Measurements from ENCODE around the gene ZSCAN26. TPM values are rescaled to one million over a fixed set of nuclear protein-coding genes. Genes with fewer than 3 reads are reported as not detected.
A peak's percentile ranks its signal among the peaks of the same experiment; 100 is the strongest.

Gene ZSCAN26
- total and polyA plus RNA-seq, 7 donors, result 4.2 to 12.9 (median 7.4) TPM

GRCh38 chr6:28245206-28245941 lies 21.6 kb upstream of the ZSCAN26 start:
- H3K4me1 ChIP-seq, result no peaks in the 10 kb centered on the region
- H3K4me3 ChIP-seq, result no peak overlapping the region
- H3K27ac ChIP-seq, result no peak overlapping the region
- no peak for DNase-seq
- H3K9me3 ChIP-seq, result no peaks in the 10 kb centered on the region
- intact Hi-C loops (cut with DNase I), result no loop called here
- no peak for TF ChIP-seq CTCF (IDR thresholded peaks at IDR 0.05)
- H3K27me3 ChIP-seq (ENCODE audit: insufficient read depth in 3 of 3, low read length in 2 of 3), result no peaks in the 10 kb centered on the region
- H3K36me3 ChIP-seq (ENCODE audit: insufficient read depth in 1 of 2, low read depth in 1 of 2), result peaks cover 8 to 70% of the 10 kb centered on the region in 2 donors
- ATAC-seq, result no peak
- WGBS, 3 donors, result 87 to 92% (median 92%) methylated on average over 6 of the region's 6 CpGs

GRCh38 chr6:28248916-28249315 lies 18.0 kb upstream of the ZSCAN26 start:
- ATAC-seq, result no peak
- H3K4me1 ChIP-seq, result peaks cover 7% of the 10 kb centered on the region
- 21 to 52% (median 26%) methylated on average over 1 of the region's 1 CpG for WGBS, 3 donors
- H3K9me3 ChIP-seq, result no peaks in the 10 kb centered on the region
- intact Hi-C loops (cut with DNase I), result no loop called here
- H3K4me3 ChIP-seq, result no peak overlapping the region
- no peaks in the 10 kb centered on the region for H3K27me3 ChIP-seq (ENCODE audit: insufficient read depth in 3 of 3, low read length in 2 of 3)
- no peak for DNase-seq
- peaks cover 8 to 59% of the 10 kb centered on the region in 2 donors for H3K36me3 ChIP-seq (ENCODE audit: insufficient read depth in 1 of 2, low read depth in 1 of 2)
- H3K27ac ChIP-seq, result no peak overlapping the region
- TF ChIP-seq CTCF (IDR thresholded peaks at IDR 0.05), result no peak

GRCh38 chr6:28250747-28251146 lies 16.2 kb upstream of the ZSCAN26 start:
- Histone ChIP-seq H3K4me1 (peaks cover 7% of the 10 kb centered on the region), H3K36me3 (ENCODE audit: insufficient read depth in 1 of 2, low read depth in 1 of 2) (peaks cover 8 to 40% of the 10 kb centered on the region in 2 donors), H3K27ac (no peak overlapping the region), H3K4me3 (peak overlapping the region; percentile 80), H3K9me3 (no peaks in the 10 kb centered on the region), H3K27me3 (ENCODE audit: insufficient read depth in 3 of 3, low read length in 2 of 3) (no peaks in the 10 kb centered on the region)
- DNase-seq (no peak), ATAC-seq (no peak)
- no peak for TF ChIP-seq CTCF (IDR thresholded peaks at IDR 0.05)
- intact Hi-C loops (cut with DNase I), result loop anchor here (2.0 to 5.0 kb wide), 4 partner anchors 24 to 113 kb away; no protein-coding TSS in a partner anchor
- 73 to 83% (median 74%) methylated on average over 2 of the region's 2 CpGs for WGBS, 3 donors

- DNase-seq, result no peak
- no peaks in the 10 kb centered on the region for H3K27me3 ChIP-seq (ENCODE audit: insufficient read depth in 3 of 3, low read length in 2 of 3)
- 0 to 1% (median 1%) methylated on average over 20 to 25 of the region's 25 CpGs for WGBS, 3 donors
- H3K27ac ChIP-seq, result peak overlapping the region; percentile 61
- peak overlapping the region; percentile 80 for H3K4me3 ChIP-seq
- intact Hi-C loops (cut with DNase I), result loop anchor here (1.0 to 5.0 kb wide), 6 partner anchors 15 to 115 kb away; partner anchors contain the start of gene ZSCAN26 (in 1 of the 2)
- peak; percentile 19 to 63 (median 30) for ATAC-seq
- no peaks in the 10 kb centered on the region for H3K9me3 ChIP-seq
- peaks cover 7% of the 10 kb centered on the region for H3K4me1 ChIP-seq
- no peak for TF ChIP-seq CTCF (IDR thresholded peaks at IDR 0.05)
- peaks cover 3 to 32% of the 10 kb centered on the region in 2 donors for H3K36me3 ChIP-seq (ENCODE audit: insufficient read depth in 1 of 2, low read depth in 1 of 2)
Observed at GRCh38 chr6:28251661-28252008, 15.3 kb upstream of the ZSCAN26 start.
